Measurements from ENCODE around the gene INPP4B. TPM values are rescaled to one million over a fixed set of nuclear protein-coding genes. Genes with fewer than 3 reads are reported as not detected.
A peak's percentile ranks its signal among the peaks of the same experiment; 100 is the strongest.

The INPP4B gene
- total RNA-seq, 3 donors from 2014 or later = 15.8 to 113 (median 93.4) TPM

- intact Hi-C loops (cut with DNase I; ENCODE audit: low total_unique reads) = loop anchor here (1.0 kb wide), 1 partner anchor 12 kb away; no protein-coding TSS in a partner anchor
- no peaks in the 10 kb centered on the region for H3K27me3 ChIP-seq
- H3K4me3 ChIP-seq = no peak overlapping the region
- H3K9me3 ChIP-seq = no peaks in the 10 kb centered on the region
- DNase-seq (ENCODE audit: low spot score in 2 of 2) = no peak
- TF ChIP-seq POLR2A (IDR thresholded peaks at IDR 0.05) (no peak), CTCF (IDR thresholded peaks at IDR 0.05) (no peak), POLR2AphosphoS5 (IDR thresholded peaks at IDR 0.05) (no peak)
- H3K36me3 ChIP-seq = no peaks in the 10 kb centered on the region
- no peak overlapping the region for H3K27ac ChIP-seq
- H3K4me1 ChIP-seq = no peaks in the 10 kb centered on the region
Observed at GRCh38 chr4:142858965-142859364, 12.9 kb upstream of the INPP4B start.

GRCh38 chr4:142858446-142858845 lies 12.3 kb upstream of the INPP4B start:
- no peaks in the 10 kb centered on the region for H3K9me3 ChIP-seq
- H3K36me3 ChIP-seq = no peaks in the 10 kb centered on the region
- H3K27ac ChIP-seq = no peak overlapping the region
- H3K4me3 ChIP-seq = no peak overlapping the region
- H3K4me1 ChIP-seq = no peaks in the 10 kb centered on the region
- DNase-seq (ENCODE audit: low spot score in 2 of 2) = no peak
- no peak for TF ChIP-seq CTCF (IDR thresholded peaks at IDR 0.05)
- no peak for TF ChIP-seq POLR2A (IDR thresholded peaks at IDR 0.05)
- TF ChIP-seq POLR2AphosphoS5 (IDR thresholded peaks at IDR 0.05) = no peak
- H3K27me3 ChIP-seq = no peaks in the 10 kb centered on the region
- intact Hi-C loops (cut with DNase I; ENCODE audit: low total_unique reads) = no loop called here

- no peaks in the 10 kb centered on the region for H3K36me3 ChIP-seq
- intact Hi-C loops (cut with DNase I; ENCODE audit: low total_unique reads) = no loop called here
- TF ChIP-seq CTCF (IDR thresholded peaks at IDR 0.05) (no peak), POLR2A (IDR thresholded peaks at IDR 0.05) (no peak), POLR2AphosphoS5 (IDR thresholded peaks at IDR 0.05) (no peak)
Observed at GRCh38 chr4:142856576-142856975, 10.5 kb upstream of the INPP4B start.

GRCh38 chr4:142850478-142850877 lies 4.4 kb upstream of the INPP4B start:
- H3K4me1 ChIP-seq = no peaks in the 10 kb centered on the region
- no peak overlapping the region for H3K27ac ChIP-seq
- H3K27me3 ChIP-seq = peaks cover 0 to 18% of the 10 kb centered on the region in 2 donors
- intact Hi-C loops (cut with DNase I; ENCODE audit: low total_unique reads) = no loop called here
- no peaks in the 10 kb centered on the region for H3K36me3 ChIP-seq
- DNase-seq (ENCODE audit: low spot score in 2 of 2) = no peak
- no peaks in the 10 kb centered on the region for H3K9me3 ChIP-seq
- H3K4me3 ChIP-seq = no peak overlapping the region
- TF ChIP-seq CTCF (IDR thresholded peaks at IDR 0.05) (peak in 1 of 3 donors; percentile 25), POLR2A (IDR thresholded peaks at IDR 0.05) (no peak)

More at GRCh38 chr4:142856576-142856975, 10.5 kb upstream of the INPP4B start:
- Histone ChIP-seq H3K4me1 (no peaks in the 10 kb centered on the region), H3K27me3 (no peaks in the 10 kb centered on the region), H3K27ac (no peak overlapping the region), H3K4me3 (no peak overlapping the region), H3K9me3 (no peaks in the 10 kb centered on the region)
- DNase-seq (ENCODE audit: low spot score in 2 of 2) = no peak

- Histone ChIP-seq H3K27ac (peak overlapping the region in 1 of 2 donors; percentile 16), H3K27me3 (peaks cover 0 to 23% of the 10 kb centered on the region in 2 donors), H3K4me3 (peak overlapping the region; percentile 50 to 79 (median 58)), H3K36me3 (no peaks in the 10 kb centered on the region), H3K9me3 (no peaks in the 10 kb centered on the region), H3K4me1 (no peaks in the 10 kb centered on the region)
- intact Hi-C loops (cut with DNase I; ENCODE audit: low total_unique reads) = loop anchor here (1.0 to 10.0 kb wide), 3 partner anchors 12 to 722 kb away; no protein-coding TSS in a partner anchor
- TF ChIP-seq POLR2A (IDR thresholded peaks at IDR 0.05) (no peak), CTCF (IDR thresholded peaks at IDR 0.05) (peak; percentile 14 to 55 (median 37))
- peak; percentile 32 to 56 for DNase-seq (ENCODE audit: low spot score in 2 of 2)
Observed at GRCh38 chr4:142846729-142847596, 862 bp upstream of the INPP4B start.

Data from breast epithelium (tissue), 4 donors.